Inferior parietal cortex (tissue), 1 donor: ENCODE data around the gene RNASE9.
A peak's percentile ranks its signal among the peaks of the same experiment; 100 is the strongest.
"Not testable (repeated sequence)": the region's sequence is repeated elsewhere in the genome, so short reads cannot be mapped to it uniquely, and the experiment has no call there.

Experiments
- DNase-seq: peaks from one replicate; pipeline ENCODE4 v3.0.0-alpha.2; 2016; ENCODE audit errors: extremely low spot score

RNASE9 gene

GRCh38 chr14:20560961-20561360 lies at the start of gene RNASE9:
Gene RNASE9 (minus strand): TSS chr14:20561047.
- no peak for DNase-seq

- peak; percentile 83 for DNase-seq
Measured at GRCh38 chr14:20610002-20610765, 49.3 kb upstream of the RNASE9 start.

- DNase-seq, result peak; percentile 96
Measured at GRCh38 chr14:20609215-20610001, 48.6 kb upstream of the RNASE9 start.

GRCh38 chr14:20608383-20609110 lies 47.7 kb upstream of the RNASE9 start:
- no peak for DNase-seq

- no peak for DNase-seq
Measured at GRCh38 chr14:20607617-20608016, 46.8 kb upstream of the RNASE9 start.

GRCh38 chr14:20606902-20607242 lies 46.0 kb upstream of the RNASE9 start:
- no peak for DNase-seq

- peak; percentile 16 for DNase-seq
Measured at GRCh38 chr14:20606190-20606901, 45.5 kb upstream of the RNASE9 start.

- no peak for DNase-seq
Measured at GRCh38 chr14:20603813-20604690, 43.2 kb upstream of the RNASE9 start.

GRCh38 chr14:20602583-20602982 lies 41.7 kb upstream of the RNASE9 start:
- no peak for DNase-seq

GRCh38 chr14:20601522-20601921 lies 40.7 kb upstream of the RNASE9 start:
- DNase-seq, result no peak

- DNase-seq, result no peak
Measured at GRCh38 chr14:20597108-20597507, 36.3 kb upstream of the RNASE9 start.

GRCh38 chr14:20595726-20596125 lies 34.9 kb upstream of the RNASE9 start:
- DNase-seq, result not testable (repeated sequence)

- DNase-seq, result no peak
Measured at GRCh38 chr14:20592574-20592973, 31.7 kb upstream of the RNASE9 start.

GRCh38 chr14:20591235-20591634 lies 30.4 kb upstream of the RNASE9 start, which contains the start of gene RNASE12:
Gene RNASE12 (minus strand): TSS chr14:20591376. CDS start chr14:20590723, 653 bp downstream.
- DNase-seq, result no peak

GRCh38 chr14:20587489-20588154 lies 26.8 kb upstream of the RNASE9 start, which contains the start of gene RNASE11:
Gene RNASE11 (minus strand): TSS chr14:20588001.
- no peak for DNase-seq

- DNase-seq, result no peak
Measured at GRCh38 chr14:20583908-20584307, 23.1 kb upstream of the RNASE9 start.

GRCh38 chr14:20583142-20583541 lies 22.3 kb upstream of the RNASE9 start:
- no peak for DNase-seq

GRCh38 chr14:20580242-20580641 lies 19.4 kb upstream of the RNASE9 start:
- DNase-seq, result peak; percentile 2

GRCh38 chr14:20578784-20579502 lies 18.1 kb upstream of the RNASE9 start:
- DNase-seq, result no peak
